Stimulated activated naive CD4-positive, alpha-beta T cell (primary cell): ENCODE data around the gene COL16A1.

ENCODE experiments used
- DNase-seq, 6 experiments: peaks; one replicate each; lab custom pipeline; 2025; lab: John Stamatoyannopoulos, UW

Gene COL16A1

GRCh38 chr1:31647106-31647505 is 56.7 kb downstream of the COL16A1 start:
- no peak for DNase-seq

GRCh38 chr1:31646259-31646960 is 57.4 kb downstream of the COL16A1 start:
- no peak for DNase-seq

DNA sequence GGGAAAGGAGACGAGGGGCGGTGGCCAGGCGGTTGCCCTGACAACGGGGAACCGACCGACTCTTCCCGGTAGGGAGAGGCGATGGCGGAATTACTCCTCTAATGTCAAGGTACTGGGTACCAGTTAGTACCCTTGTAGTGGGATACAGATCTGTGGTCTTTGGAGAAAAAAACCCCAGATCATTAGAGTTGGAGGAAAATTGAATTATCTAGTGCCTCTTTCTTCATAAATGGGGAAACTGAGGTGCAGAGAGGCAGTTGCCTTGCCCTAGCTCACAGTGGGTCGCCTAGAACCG is 58.6 kb downstream of the COL16A1 start:
- no peak for DNase-seq

DNA sequence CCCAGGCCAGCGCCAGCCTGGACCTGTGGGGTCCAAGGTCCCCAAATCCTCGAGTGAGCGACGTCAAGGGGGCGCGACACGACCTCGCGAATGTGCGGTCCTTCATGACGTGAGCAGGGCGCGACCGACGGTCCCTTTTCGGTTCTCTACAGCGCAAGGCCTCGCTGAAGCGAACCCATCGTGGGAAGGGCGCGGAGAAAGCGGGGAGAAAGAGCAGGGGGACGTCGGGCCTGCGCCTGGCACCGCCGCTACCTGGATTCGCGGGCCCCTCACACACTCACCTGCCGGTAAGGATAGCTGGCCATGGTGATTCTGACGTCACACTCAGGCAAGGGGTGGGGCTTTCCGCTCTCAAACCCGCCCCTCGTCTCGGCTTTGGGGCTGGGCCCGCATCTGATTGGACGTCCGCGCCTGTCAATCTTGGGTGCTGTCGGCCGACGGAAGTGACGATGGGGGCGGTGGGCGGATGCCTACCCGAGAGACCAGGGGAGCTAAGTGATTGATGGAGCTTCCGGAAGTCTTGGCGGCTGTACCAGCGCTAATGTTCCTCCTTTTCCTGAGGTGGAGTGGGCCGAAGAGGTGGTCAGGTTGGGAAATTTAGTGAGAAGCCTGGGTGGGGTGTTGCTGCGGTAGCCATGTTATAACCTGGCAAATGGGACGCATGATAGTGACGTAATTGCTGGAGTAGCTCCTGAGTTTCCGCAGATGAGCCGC is 59.1 kb downstream of the COL16A1 start, which contains the start of gene PEF1:
Gene PEF1, minus strand, starts transcription at position 317 of the 714 bp plus-strand sequence. Its CDS starts 12 bp downstream, at position 305.
- peak; percentile 97 to 99 (median 99) for DNase-seq

GRCh38 chr1:31643976-31644559 is 59.7 kb downstream of the COL16A1 start:
- no peak for DNase-seq

DNA sequence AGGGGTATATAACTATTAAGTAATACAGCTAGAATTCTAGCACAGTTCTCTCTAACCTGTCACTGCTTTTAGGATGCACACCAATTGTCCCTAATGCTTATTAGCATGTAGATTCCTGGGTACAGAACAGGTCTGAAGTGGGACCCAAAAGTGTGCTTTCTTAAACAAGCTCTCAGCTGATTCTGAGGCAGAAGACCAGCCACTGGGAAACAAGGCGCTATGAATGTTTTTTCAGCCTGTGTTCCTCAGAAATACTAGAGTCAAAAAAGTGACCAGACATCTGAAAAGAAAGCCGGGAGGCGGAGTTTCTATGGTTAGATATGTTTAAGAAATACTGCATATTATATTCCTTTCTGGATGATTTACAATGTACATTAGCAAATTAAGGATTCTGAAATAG is 60.9 kb downstream of the COL16A1 start:
- no peak for DNase-seq

- DNase-seq = no peak
These were observed 61.5 kb downstream of the COL16A1 start for GRCh38 chr1:31642366-31642765.

- no peak for DNase-seq
These were observed 62.9 kb downstream of the COL16A1 start for GRCh38 chr1:31640964-31641363.

GRCh38 chr1:31640179-31640578 is 63.6 kb downstream of the COL16A1 start:
- no peak for DNase-seq

GRCh38 chr1:31639543-31639942 is 64.3 kb downstream of the COL16A1 start:
- DNase-seq = no peak

DNA sequence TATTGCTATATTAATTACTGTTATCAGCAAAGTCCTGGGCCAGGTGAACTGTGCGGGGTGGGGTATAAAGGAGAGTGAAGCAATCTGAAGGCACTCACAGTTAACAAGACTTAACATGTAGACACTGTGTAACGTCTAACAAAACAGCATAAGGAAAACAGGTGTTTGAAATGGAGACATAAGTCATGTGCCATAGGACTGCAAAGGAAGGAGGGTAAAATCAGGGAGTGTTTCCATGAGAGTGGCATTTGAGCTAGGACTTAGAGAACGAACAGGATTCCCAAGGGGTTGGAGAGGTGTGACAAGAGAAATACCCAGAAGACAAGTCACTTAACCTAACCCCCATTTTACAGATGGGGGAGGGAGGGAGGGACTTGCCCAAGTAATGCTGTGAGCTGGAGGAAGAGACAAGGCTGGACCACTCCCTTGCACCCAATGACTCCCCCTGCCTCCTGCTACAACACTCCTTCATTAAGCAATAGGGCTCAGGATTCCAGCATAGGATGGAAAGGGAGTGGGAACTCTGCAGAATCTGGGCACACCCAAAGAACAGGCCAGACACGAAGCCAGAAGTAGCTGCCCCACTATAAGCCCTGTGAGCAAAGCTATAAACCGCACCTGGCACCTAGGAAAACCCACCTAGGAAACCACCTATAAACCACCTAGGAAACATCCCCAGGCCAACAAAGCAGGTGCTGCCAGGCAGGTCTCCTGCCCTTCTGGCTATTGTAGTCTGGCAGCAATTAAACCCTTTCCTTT is 65.7 kb downstream of the COL16A1 start:
- DNase-seq = no peak

- no peak for DNase-seq
These were observed 70.7 kb downstream of the COL16A1 start for GRCh38 chr1:31633117-31633516.

GRCh38 chr1:31632649-31633048 is 71.2 kb downstream of the COL16A1 start:
- no peak for DNase-seq

DNA sequence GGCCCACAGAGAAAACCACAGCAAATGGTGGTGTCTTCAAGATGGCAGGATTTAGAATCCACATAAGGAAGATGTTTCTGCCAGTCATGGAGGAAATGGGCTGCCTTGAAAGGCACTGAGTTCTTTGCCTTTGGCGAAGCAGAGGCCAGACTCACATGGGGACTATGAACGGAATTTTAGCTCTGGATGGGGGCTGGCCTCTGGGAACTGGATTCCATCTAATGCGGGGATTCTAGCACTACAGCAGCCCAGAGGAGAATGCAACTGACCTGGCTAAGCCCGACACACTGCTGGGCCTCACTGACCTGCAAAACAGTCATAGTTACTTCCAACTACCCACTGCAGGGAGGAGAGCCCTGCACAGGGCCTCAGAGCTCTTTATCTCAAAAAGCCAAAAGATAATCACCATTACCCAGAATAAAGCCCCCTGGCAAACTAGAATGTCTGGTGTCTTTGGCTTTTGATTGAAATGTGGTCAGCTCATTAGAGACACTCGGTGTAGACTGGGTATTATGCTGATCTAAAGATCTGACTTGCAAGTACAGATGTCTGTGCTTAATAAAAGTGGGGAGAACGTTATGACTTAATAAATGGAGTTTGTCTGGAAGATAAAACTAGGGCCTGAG is 74.8 kb downstream of the COL16A1 start:
- no peak for DNase-seq

DNA sequence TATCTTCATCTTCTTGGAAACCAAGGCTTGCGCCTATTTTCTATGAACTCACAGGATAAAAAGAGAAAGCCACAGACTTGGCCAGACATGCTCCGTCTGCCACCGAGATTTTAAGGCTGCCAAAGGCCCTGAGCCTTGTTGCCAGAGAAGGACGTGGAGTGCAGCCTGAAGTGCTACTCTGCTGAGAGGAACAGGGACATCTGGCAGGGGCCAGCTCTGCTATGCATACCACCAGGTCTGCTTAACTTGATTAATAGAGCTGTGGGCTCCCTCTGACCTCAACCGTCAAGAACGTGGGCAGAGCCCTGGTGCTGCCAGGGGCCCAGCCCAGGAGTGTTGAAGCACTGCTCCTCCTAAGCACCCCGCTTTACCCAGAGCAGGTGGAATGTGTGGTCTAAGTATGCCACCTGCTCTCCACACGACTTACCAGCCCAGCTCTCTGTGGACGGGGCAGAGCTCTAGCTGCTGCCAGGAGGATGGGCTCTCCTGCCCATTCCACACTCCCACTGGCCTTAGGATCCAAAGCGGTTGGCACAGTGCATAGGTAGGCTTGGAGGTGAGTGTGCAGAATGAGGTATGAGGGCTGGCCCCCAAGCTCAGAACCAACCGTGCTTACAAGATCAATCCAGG is 75.8 kb downstream of the COL16A1 start:
- no peak for DNase-seq

- DNase-seq = no peak
These were observed 76.4 kb downstream of the COL16A1 start for GRCh38 chr1:31627301-31627929.

GRCh38 chr1:31626223-31627207 is 77.3 kb downstream of the COL16A1 start:
- DNase-seq = no peak

DNA sequence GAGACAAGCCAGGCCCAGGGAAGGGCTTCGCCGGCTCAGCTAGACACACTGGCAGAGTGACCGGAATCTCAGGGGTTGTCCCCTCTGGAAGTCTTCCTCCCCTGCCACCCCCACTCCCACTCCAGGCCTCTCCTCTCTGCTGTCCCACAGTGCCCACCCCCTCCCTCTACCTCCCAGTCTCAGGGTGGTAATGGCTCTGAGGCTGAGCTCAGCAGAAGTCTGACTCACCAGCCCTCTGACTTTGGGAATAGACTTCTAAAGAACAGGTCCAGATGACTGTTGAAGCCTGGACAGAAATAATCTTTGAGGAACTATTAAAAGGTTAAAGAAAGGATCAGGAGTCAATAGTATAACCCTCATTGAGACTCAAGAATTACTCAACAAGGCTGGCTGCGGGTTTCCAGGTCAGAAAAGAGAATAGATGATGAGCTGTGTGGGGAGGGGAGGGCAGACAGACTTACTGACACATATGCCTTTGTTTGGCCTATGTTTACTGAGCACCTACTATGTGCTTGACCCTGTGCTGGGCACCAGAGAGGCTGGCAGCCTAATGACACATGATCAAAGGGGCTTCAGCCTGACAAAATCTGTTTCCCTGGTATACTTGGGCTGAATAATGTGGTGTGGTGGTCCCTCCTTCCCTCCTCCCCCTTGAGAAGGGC is 78.1 kb downstream of the COL16A1 start:
- DNase-seq = no peak

DNA sequence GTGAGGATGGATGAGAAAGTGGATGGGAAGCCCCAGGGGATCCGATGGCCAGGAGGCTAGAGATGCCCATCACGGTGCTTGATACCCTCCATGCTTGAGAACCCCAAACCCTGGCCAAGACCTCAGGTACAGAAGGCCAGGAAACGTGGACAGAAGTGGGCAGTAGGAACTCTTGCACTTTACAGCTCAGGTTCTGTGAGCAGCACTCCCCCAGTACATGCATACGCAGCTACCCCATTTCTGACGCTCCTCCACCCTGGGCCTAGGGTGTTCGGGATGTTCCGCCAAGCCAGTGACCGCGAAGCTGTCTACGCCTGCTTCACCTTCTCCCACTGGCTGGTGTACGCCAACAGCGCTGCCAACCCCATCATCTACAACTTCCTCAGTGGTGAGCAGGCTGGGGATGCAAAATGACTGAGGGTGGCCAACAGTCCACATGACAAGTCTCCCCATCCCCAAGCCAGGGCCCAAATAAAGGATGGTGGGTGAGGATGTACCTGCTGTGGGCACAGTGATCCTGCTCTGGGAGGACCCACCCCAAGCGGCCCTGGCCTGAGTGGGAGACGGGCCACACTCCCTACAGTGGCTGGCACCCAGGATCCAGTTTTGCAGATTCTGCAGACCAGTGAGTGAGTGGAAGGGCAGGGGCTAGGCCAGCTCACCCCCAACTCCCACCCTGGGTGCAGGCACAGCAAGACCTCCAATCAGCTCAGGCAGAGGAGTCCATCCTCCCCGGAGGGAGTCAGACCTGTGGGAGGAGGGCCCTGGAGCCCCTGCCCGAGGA is 78.9 kb downstream of the COL16A1 start:
- no peak for DNase-seq
